Left lobe of liver (tissue), 2 donors: ENCODE data around the gene GCKR. TPM values are rescaled to one million over a fixed set of nuclear protein-coding genes. Genes with fewer than 3 reads are reported as not detected.
A peak's percentile ranks its signal among the peaks of the same experiment; 100 is the strongest.
"Not testable (repeated sequence)": the region's sequence is repeated elsewhere in the genome, so short reads cannot be mapped to it uniquely, and the experiment has no call there.

Experiments
- ATAC-seq: fragments of 200-7000 bp; cut with Tn5 transposase; one replicate; pipeline ENCODE4 v1.9.1; 2020; ENCODE audit warnings: mild to moderate bottlenecking, moderate library complexity
- DNase-seq: peaks from one replicate; pipeline ENCODE4 v3.0.0-alpha.2; 2020; ENCODE audit warnings: low spot score
- total RNA-seq: library from RNA; stranded (reverse); gene quantifications from one replicate; pipeline ENCODE4 v1.2.1, GENCODE V29; 2021
- donor health status: DM: no; HTN: no; CAD: no; lungs with moderate emphysema.
- donor health status: DM: no; HTN: yes; CAD: no.

Gene GCKR
- total RNA-seq, 1 donor from 2014 or later = 142 TPM

GRCh38 chr2:27506587-27506986 is 9.9 kb downstream of the GCKR start:
- ATAC-seq = peak; percentile 48

GRCh38 chr2:27507293-27507692 is 10.7 kb downstream of the GCKR start:
- DNase-seq (peak; percentile 83), ATAC-seq (peak; percentile 88)

More at GRCh38 chr2:27506587-27506986, 9.9 kb downstream of the GCKR start:
- peak; percentile 55 for DNase-seq

DNA sequence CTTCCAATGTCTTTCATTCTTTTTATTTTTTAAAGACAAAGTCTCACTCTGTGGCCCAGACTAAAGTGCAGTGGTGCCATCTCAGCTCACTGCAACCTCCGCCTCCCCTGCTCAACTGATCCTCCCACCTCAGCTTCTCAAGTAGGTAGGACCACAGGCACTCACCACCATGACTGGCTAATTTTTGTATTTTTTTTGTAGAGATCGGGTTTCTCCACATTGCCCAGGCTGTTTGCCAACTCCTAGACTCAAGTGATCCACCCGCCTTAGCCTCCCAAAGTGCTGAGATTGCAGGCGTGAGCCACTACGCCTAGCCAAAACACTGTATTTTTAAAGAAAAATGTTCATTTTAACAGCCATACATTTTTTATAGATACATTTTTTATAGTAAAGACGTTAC is 12.7 kb downstream of the GCKR start:
- no peak for ATAC-seq
- no peak for DNase-seq

DNA sequence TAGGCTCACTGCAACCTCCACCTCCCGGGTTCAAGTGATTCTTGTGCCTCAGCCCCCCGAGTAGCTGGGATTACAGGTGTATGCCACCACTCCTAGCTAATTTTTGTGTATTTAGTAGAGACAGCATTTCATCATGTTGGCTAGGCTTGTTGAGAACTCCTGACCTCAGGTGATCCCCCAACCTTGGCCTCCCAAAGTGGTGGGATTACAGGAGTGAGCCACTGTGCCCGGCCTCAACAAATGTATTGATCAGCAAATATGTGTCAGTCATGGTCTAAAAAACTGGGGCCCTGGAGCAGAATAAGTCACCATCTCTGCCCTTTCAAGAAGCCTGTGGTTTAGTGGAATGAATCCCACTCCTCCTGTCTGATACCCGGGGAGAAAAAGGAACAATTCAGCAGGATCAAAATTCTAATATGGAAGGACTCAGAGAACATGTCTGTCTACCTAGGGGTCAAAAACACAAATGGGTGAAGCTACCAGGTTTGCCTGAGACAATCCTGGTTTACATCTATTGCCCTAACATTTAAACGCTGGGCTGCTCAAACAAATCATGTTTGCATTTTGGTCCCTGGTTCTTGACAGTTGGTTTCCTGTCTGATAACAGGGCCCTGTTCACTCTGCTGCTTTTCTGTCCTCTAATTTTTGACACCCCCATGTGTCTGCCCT is 21.6 kb downstream of the GCKR start:
- no peak for ATAC-seq
- DNase-seq = no peak

DNA sequence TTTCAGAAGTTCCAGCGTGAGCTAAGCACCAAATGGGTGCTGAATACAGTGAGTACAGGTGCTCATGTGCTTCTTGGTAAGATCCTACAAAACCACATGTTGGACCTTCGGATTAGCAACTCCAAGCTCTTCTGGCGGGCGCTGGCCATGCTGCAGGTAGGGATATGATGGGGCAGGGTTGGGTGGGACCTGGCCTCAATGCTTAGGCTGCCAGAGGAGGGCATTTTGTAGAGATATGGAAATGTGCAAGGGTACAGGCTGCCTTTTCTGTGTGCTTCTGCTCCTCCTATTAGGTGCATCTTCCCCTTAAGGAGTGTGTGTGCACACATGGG is 22.1 kb downstream of the GCKR start:
- ATAC-seq (no peak), DNase-seq (no peak)

DNA sequence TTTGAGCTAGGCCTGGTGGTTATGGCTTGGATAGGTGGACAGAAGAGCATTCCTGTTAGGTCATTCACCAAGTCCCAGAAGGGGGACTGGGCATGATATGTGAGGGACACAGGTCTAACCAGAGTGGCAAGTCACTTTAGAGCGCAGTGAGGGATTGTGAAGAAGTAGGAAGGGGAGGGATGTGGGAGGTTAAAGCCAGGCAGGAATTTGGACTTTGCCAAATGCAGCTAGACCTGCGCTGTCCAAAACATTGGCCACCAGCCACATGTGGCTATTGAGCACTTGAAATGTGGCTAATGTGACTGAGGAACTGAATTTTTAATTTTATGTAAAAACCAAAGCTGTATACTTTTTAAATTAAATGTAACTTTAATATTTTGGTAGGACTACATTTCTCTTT is 23.7 kb downstream of the GCKR start:
- peak; percentile 77 for DNase-seq
- peak; percentile 92 for ATAC-seq

DNA sequence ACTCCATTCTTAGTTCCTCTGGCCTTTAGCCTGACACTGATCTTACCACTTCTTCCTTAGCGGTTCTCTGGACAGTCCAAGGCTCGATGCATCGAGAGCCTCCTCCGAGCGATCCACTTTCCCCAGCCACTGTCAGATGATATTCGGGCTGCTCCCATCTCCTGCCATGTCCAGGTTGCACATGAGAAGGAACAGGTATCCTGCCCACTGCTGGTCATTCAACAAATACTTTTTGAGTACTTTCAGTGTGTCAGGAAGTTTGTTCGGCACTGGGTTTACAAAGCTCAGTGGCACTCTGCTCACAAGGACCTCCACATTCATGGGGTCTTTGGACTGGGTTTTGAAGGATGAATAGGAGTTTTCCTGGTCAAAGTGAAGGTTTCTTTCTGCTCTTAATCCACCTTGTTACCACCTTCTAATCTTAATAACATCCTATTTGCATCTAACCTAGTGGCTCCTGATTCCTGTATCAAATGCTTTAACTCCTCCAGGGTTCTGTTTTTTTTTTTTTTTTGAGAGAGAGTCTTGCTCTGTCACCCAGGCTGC is 25.8 kb downstream of the GCKR start:
- ATAC-seq (no peak), DNase-seq (no peak)

DNA sequence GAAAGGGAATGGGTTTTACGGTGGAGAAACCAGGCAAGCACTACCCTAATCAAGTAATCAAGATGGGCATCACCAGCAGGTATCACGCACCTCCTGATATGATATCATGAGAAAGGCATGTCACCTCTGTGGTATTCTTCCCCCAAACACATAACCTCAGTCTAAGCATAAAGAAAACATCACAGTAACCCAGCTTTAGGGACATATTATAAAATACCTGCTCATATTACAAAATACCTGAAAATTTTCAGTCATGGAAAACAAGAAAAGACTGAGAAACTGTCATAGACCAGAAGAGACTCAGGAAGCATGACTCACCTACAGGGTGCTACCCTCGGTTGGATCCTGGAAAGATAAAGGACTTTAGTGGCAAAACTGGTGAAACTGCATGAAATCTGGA is 30.5 kb downstream of the GCKR start:
- DNase-seq (no peak), ATAC-seq (no peak)

- DNase-seq = no peak
- ATAC-seq = no peak
Measured at GRCh38 chr2:27531983-27532382, 35.3 kb downstream of the GCKR start.

- ATAC-seq = no peak
- DNase-seq = no peak
Measured at GRCh38 chr2:27537287-27537686, 40.6 kb downstream of the GCKR start.

DNA sequence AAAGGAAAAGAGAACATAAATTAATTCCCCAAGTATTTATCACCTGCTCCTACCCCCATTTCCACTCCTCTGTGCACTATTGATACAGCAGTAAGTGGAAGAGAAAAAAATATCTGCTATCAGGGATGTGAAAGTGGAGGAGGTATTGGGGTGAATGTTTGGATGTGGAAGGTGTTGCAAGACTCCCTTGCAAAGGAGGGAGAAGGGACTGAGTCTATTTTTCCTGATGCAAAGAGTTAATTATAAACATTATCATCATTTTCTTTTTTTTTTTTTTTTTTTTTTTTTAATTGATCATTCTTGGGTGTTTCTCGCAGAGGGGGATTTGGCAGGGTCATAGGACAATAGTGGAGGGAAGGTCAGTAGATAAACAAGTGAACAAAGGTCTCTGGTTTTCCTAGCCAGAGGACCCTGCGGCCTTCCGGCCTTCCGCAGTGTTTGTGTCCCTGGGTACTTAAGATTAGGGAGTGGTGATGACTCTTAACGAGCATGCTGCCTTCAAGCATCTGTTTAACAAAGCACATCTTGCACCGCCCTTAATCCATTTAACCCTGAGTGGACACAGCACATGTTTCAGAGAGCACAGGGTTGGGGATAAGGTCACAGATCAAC is 42.3 kb downstream of the GCKR start:
- DNase-seq, ATAC-seq: not testable (repeated sequence)

- ATAC-seq, DNase-seq: not testable (repeated sequence)
Measured at GRCh38 chr2:27539649-27540048, 43.0 kb downstream of the GCKR start.

DNA sequence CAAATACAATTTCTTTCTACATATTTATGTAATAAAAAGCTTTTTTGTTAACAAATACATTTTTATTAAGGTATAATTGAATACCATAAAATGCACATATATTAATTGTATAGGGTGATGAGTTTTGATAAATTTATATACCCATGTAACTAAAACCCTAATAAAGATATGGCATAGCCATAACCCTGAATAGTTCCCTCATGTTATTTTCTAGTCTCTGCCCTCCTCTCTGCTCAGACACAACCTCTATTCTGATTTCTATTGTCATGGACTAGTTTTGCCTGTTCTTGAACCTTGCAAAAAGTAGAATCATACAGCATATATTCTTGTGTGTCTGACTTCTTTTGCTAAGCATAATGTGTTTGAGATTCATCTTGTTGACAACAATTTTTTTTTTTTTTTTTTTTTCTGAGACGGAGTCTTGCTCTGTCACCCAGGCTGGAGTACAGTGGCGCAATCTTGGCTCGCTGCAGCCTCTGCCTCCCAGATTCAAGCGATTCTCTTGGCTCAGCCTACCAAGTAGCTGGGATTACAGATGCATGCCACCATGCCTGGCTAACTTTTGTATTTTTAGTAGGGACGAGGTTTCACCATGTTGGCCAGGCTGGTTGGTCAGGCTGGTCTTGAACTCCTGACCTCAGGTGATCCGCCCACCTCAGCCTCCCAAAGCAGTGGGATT is 47.6 kb downstream of the GCKR start:
- ATAC-seq = no peak
- DNase-seq = no peak

GRCh38 chr2:27545348-27546141 is 48.9 kb downstream of the GCKR start:
- ATAC-seq (no peak), DNase-seq (no peak)

DNA sequence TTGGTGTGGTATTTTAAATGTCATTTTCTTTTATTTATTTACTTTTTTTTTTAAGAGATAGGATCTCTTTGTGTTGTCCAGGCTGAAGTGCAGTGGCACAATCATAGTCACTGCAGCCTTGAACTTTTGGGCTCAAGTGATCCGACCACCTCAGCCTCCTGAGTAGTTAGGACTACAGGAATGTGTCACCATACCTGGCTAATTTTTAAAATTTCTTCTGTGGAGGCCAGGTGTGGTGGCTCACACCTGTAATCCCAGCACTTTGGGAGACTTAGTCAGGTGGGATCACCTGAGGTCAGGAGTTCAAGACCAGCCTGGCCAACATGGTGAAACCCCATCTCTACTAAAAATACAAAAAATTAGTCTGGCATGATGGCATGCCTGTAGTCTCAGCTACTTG is 52.7 kb downstream of the GCKR start:
- no peak for ATAC-seq
- DNase-seq = no peak

GRCh38 chr2:27551514-27551913 is 54.9 kb downstream of the GCKR start:
- DNase-seq (no peak), ATAC-seq (no peak)

DNA sequence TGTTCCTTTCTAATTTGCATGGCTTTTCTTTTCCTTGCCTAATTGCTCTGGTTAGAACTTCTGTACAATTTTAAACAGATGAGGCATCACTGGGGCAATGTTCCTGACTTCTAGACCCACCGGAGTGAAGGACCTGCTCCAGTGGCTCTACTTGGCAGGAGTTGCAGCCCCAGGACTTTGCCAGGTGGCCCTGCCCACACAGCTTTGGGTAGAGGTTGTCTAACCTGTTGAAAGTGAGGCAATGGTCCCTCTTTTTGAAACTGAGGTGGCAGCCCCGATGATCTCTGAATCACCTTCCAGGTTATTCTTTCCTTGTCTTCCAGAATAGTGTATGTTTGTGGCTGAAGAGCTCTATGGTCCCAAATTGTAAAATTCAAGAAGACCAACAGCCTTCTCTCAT is 56.3 kb downstream of the GCKR start:
- ATAC-seq (no peak), DNase-seq (no peak)

DNA sequence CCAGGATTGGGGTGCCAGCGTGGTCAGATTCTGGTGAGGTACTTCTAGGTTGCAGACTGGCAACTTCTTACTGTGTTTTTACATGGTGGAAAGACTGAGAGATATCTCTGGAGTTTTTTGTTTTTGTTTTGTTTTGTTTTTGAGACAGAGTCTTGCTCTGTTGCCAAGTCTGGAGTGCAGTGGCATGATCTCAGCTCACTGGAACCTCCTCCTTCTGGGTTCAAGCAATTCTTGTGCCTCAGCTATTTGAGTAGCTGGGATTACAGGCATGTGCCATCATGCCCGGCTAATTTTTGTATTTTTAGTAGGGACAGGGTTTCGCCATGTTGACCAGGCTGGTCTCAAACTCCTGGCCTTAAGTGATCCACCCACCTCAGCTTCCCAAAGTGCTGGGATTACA is 57.8 kb downstream of the GCKR start:
- not testable (repeated sequence) for DNase-seq, ATAC-seq

DNA sequence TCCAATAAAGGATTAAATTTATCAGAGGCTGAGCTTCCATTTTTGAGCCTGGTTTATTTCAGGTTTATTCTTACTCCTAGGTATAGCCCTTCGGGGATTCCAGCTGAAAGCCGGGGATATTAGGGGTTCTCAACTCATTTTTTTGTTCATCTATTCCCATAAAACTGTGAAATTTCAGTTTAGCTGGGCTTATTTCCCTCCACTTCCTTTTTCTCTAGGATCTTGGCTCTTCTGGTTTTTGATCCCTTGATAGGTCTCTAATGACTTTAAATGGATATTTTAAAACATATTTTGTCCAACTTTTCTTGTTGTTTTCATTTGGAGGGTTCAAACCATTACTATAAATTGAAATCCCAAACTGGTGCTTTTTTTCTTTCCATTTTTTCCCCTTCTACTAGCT is 62.6 kb downstream of the GCKR start:
- no peak for DNase-seq
- ATAC-seq = no peak

DNA sequence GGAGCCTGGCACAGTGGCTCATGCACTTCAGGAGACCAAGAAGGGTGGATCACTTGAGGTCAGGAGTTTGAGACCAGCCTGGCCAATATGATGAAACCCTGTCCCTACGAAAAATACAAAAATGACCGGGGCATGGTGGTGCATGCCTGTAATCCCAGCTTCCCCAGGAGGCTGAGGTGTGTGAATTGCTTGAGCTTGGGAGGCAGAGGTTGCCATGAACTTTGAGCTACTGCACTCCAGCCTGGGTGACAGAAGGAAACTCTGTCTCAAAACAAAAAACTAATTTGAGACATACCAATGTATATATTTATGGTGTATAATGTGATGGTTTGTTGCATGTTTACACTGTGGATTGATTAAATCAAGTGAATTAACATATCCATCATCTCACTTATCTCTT is 64.4 kb downstream of the GCKR start:
- no peak for ATAC-seq

DNA sequence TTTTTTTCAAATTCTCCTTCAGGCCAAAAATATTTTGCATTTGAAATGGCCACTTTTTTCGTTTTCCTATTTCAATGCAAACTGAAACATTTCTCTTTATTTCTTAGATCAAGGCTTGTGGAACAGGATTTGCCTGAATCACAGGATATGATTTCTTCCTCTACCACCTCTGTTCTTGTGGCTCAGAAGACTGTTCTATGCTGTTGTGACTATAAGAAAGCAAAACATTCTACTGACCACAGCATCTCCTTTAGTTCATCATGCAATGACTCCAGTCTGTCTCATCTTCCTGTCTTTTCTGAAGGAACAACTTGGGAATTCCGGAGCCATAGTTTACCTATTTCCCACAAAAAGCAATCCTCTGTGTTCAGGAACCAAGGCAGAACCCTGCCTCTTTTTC is 70.0 kb downstream of the GCKR start:
- ATAC-seq (no peak), DNase-seq (no peak)

More for the DNA sequence above, 64.4 kb downstream of the GCKR start:
- no peak for DNase-seq
